ENCODE measurements around the gene VPS45.
"Not testable (repeated sequence)": the region's sequence is repeated elsewhere in the genome, so short reads cannot be mapped to it uniquely, and the experiment has no call there.

Gene VPS45, protein sequence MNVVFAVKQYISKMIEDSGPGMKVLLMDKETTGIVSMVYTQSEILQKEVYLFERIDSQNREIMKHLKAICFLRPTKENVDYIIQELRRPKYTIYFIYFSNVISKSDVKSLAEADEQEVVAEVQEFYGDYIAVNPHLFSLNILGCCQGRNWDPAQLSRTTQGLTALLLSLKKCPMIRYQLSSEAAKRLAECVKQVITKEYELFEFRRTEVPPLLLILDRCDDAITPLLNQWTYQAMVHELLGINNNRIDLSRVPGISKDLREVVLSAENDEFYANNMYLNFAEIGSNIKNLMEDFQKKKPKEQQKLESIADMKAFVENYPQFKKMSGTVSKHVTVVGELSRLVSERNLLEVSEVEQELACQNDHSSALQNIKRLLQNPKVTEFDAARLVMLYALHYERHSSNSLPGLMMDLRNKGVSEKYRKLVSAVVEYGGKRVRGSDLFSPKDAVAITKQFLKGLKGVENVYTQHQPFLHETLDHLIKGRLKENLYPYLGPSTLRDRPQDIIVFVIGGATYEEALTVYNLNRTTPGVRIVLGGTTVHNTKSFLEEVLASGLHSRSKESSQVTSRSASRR

DNA sequence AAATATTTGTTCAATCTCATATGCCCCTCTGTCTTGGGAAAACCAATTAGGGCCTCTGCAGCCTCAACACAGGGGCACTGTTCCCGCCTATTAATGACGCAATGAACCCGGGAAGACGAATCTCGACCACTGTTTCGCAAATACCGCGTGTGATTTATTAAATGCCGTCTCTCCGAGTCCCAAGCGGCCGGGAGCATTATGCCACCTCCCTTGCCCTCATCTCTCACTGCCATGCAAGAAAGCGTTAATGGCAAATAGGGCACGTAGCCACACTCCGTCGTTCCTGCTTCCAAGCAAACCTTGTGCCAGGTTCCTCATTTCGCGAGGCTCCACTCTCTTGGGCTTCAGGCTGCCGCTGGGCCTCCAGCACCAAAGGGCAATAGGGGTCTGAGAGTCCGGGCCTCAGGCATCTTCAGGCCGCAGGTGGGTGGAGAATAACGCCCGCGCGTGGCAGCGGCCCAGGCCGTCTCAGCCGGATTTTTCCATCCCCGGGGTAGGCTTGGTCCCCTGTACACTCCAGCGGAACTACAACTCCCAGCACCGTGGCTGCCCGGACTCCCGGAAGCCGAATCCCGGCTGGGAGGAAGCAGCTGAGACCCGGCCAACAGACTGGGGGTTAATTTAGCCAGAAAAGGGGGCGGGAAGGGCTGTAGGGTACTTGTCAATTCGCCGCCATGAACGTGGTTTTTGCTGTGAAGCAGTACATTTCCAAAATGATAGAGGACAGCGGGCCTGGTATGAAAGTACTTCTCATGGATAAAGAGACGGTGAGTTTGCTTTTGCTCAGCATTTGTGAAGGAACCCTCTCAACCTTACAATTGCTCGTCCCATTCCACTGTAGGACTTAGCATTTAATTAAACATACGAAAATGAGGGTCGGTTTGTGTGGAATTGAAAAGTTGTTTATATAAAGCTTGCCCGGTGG is at the start of gene VPS45:
Gene VPS45, plus strand, starts transcription at position 593 of the 925 bp plus-strand sequence. Its CDS starts 82 bp downstream, at position 675.
- H3K27ac ChIP-seq = peak within 1 kb of the TSS; percentile 83
- DNase-seq (ENCODE audit: low read depth, low spot score) = peak; percentile 29

DNA sequence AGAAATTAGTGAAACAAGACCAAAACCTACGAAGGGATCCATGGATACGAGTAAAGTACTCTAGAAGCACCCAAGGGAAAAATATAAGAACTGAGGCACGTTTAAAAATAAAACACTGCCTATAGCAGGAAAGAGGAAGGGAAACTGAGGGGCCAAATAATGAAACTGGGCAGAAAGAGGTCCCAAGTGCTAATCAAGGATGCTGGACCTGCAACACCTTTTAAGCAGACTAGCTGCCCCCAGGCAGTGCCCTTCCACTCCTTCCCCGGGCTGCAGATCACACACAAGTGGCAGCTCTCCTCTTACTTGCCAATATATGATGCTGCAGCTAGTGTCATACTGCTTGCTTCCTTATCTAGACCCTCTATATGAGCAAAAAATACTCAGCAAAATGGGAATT is 49.4 kb upstream of the VPS45 start:
- peak overlapping the region; percentile 41 for H3K27ac ChIP-seq
- DNase-seq (ENCODE audit: low read depth, low spot score) = no peak

DNA sequence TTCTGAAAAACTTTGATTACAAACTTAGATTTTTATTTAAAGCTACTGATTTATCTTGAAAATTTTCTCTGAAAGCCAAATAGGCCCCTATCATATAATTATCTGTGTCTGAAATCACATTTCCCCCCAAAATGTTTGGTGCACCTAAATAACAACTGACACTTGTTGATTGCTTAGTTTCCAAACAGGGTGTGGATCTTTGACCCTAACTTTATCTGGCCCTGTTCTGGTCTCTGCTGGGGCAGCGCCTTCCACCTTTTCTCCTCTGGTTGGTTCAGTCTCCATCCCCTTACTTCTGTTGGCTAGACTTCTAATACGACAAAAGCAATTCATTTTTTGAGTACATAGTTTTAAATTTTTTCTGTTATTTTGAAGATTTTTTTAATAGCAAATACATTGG is 46.9 kb upstream of the VPS45 start:
- H3K27ac ChIP-seq = no peak overlapping the region
- DNase-seq (ENCODE audit: low read depth, low spot score) = no peak

DNA sequence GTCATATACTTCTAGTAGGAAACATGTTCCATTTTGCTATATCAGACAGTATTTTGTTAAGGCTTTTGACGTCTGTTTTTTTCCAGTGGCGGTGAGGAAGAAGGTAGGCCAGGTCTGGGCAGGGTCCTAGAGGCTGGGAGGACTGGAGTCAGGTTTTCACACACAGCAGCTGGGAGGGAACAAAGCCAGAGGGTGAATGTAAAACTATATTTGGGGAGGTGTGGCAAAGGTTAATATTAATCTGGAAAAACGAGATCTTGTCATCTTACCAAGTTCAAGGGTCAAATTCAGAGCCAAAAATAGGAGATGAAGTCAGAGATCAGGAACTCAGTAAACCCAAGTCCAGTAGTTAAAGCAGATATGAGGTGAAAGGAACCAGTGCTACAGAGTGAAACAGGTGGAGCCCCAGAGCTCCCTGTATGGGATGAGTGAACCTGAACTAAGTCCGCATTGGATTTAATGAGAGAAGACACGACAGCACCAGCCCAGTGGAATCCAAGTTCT is 46.3 kb upstream of the VPS45 start:
- no peak overlapping the region for H3K27ac ChIP-seq
- DNase-seq (ENCODE audit: low read depth, low spot score) = no peak

DNA sequence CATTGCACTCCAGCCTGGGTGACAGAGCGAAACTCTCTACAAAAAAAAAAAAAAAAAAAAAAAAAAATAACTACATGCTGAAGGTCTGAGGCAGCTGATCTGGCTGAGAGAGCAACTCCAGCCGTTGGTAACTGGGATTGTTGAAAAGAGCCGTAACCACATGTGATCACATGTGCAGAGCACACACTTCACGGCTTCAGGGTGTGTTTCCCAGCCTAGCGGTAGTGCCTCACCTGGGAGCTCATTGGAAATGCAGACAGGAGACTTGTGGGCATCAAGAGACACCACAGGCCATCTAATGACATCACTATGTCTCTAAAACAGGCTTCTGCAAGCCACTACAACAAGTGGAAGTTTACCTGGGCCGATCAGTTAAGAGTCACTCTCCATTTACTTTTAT is 45.2 kb upstream of the VPS45 start:
- H3K27ac ChIP-seq = no peak overlapping the region
- DNase-seq (ENCODE audit: low read depth, low spot score) = no peak

DNA sequence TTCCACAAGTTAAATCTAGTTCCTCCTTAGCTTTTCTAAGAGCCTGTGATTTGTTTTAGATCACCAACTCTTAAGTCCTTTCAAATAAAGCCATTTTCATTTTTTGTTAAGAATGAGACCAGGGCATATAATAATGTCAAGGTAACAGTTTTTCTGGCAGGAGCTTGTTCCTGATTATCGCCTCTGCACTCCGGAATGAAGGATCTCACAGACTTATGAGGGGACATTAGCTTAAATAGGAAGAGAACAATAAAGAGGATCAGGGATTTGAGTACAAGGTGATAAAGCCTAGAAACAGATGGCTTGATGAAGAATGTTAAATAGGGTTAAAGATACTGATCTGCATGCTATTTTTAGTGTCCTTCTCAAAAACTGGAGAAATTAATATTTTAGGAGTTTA is 43.4 kb upstream of the VPS45 start:
- no peak overlapping the region for H3K27ac ChIP-seq
- DNase-seq (ENCODE audit: low read depth, low spot score) = no peak

DNA sequence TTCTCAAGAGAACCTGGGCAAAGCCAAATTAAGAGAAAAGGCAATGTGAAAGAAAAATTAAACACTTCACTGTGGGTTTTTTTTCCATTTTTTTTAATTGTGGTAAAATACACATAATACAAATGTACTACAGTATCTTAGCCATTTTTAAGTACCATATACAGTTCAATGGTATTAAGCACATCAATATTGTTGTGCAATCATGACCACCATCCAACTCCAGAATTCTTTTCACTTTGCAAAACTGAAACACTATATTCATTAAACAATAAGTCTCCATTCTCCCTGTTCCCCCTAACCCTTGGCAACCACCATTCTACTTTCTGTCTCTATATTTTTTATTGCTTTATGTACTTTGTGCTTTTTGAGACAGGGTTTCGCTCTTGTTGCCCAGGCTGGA is 39.3 kb upstream of the VPS45 start:
- no peak for DNase-seq (ENCODE audit: low read depth, low spot score)

DNA sequence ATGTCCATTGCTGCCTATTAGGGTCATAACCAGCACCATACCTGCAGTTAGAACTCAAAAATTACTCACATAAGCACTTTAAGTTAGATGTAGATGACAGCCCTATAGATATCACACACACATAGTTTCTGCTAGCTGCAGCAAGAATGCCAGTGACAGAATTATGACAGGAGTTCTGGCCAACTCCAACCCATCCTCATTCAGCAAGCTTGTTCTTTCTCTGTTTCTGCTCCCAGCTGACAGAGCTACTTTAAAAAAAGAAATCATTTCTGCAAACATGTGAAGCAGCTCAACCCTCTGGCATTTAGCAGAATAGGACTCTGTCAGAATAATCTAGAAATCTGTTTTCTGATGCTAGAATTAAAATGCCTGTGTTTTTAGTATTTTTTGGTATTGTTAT is 33.2 kb upstream of the VPS45 start:
- no peak for DNase-seq (ENCODE audit: low read depth, low spot score)
- H3K27ac ChIP-seq = no peak overlapping the region

More for the DNA sequence above, 39.3 kb upstream of the VPS45 start:
- no peak overlapping the region for H3K27ac ChIP-seq

DNA sequence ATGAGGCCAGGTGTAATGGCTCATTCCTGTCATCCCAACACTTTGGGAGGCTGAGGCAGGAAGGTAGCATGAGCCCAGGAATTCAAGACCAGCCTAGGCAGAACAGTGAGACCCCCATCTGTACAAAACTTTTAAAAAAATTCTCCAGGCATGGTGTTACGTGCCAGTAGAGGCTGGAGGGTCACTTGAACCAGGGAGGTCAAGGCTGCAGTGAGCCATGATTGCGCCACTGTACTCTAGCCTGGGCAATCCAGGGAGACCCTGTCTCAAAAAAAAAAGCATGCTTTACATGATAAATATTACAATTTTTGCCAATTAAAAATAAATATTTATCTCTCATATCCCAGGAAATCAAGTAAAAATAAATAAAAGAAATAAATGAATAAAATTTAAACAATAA is 17.6 kb upstream of the VPS45 start:
- no peak for DNase-seq (ENCODE audit: low read depth, low spot score)

DNA sequence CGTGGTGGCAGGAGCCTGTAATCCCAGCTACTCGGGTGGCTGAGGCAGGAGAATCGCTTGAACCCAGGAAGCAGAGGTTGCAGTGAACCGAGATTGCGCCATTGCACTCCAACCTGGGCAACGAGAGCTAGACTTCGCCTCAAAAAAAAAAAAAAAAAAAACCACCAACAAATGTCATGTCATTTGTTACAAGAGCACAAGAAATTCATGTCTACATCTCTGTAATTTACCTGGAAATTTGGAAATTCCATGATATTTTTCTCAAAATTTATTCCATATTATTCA is 16.5 kb upstream of the VPS45 start:
- no peak for DNase-seq (ENCODE audit: low read depth, low spot score)
- H3K27ac ChIP-seq = no peak overlapping the region

More for the DNA sequence above, 17.6 kb upstream of the VPS45 start:
- no peak overlapping the region for H3K27ac ChIP-seq

DNA sequence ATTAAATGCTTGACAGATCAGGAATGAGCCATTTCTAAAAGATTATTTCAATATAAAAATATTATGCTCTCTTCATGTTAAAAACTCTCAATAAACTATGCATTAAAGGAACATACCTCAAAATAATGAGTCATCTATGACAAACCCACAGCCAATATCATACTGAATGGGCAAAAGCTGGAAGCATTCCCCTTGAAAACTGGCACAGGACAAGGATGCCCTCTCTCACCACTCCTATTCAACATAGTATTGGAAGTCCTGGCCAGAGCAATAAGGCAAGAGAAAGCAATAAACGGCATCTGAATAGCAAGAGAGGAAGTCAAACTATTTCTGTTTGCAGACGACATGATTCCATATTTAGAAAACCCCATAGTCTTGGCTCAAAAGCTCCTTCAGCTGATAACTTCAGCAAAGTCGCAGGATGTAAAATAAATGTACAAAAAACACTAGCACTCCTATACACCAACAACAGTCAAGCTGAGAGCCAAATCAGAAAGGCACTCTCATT is 15.6 kb upstream of the VPS45 start:
- not testable (repeated sequence) for DNase-seq (ENCODE audit: low read depth, low spot score); H3K27ac ChIP-seq

DNA sequence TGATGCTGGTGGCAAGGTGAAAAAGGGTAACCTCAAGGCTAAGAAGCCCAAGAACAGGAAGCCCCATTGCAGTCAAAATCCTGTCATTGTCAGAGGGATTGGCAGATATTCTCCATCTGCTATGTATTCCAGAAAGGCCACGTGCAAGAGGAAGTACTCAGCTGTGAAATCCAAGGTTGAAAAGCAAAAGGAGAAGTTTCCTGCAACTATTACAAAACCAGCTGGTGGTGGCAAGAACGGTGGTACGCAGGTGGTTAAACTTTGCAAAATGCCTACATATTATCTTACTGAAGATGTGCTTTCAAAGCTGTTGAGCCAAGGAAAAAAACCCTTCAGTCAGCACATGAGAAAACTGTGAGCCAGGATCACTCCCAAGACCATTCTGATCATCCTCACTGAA is 13.7 kb upstream of the VPS45 start:
- H3K27ac ChIP-seq = no peak overlapping the region
- DNase-seq (ENCODE audit: low read depth, low spot score) = no peak

DNA sequence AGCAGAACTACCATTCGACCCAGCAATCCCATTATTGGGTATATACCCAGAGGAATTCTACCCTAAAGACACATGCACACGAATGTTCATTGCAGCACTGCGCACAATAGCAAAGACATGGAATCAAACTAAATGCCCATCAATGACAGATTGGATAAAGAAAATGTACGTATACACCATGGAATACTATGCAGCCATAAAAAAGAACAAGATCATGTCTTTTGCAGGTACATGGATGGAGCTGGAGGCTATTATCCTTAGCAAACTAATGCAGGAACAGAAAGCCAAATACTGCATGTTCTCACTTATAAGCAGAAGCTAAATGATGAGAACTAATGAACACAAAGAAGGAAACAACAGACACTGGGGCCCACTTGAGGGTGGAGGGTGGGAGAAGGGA is 12.1 kb upstream of the VPS45 start:
- DNase-seq (ENCODE audit: low read depth, low spot score) = not testable (repeated sequence)

DNA sequence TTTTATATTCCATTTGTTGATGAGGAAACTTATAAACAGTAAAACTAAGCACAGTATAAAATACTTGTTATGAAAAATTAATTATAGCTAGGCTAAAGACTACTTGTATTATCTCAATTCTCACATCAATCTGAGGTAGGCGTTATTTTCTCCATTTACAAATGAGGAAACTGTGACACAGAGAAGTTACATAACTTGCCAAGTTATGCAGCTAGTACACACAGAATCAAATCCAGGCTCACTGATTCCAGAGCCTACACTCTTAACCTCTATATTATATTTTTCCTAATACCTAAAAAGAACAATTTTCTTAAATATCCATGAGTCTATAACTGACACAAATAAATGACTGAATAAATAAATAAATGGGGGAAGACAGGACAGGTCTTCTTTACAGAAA is 11.2 kb upstream of the VPS45 start:
- DNase-seq (ENCODE audit: low read depth, low spot score) = no peak
- H3K27ac ChIP-seq = no peak overlapping the region

More for the DNA sequence above, 12.1 kb upstream of the VPS45 start:
- H3K27ac ChIP-seq = not testable (repeated sequence)

DNA sequence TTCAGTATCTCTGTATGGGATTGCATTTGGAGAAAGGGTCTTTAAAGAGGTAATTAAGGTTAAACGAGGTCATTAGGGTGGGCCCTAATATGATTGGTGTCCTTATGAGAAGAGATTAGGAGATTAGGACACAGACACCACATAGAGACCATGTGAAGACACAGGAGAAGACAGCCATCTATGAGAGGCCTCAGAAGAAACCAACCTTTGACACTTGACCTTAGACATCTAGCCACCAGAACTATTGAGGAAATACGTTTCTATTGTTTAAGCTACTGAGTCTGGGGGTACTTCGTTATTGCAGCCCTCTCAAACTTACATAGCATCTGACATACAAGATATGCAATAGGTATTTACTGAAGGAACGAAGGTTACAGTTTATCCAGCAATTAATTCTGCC is 7.3 kb upstream of the VPS45 start:
- no peak overlapping the region for H3K27ac ChIP-seq
- DNase-seq (ENCODE audit: low read depth, low spot score) = no peak

DNA sequence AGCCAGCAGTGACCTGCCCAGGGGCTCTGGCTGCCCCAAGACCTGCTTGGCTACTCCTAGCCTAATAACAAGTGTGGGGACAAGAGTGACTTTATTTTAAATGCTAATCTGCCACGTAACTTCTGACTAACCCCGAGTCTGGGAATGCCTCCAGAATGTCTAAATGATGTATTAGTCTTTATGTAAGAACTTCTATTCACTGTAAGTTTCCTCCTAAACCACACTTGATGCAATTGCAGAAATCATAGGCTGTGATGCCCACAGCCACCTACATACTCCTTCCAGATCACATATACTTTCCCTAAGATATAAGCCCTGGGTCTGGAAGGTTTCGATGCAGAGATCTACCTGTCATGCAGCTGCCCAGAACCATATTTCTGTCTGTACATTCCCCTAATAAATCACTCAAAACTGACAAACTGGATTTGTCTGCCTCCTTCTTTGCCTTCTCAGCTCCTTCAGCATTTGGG is 5.9 kb upstream of the VPS45 start:
- peak overlapping the region; percentile 56 for H3K27ac ChIP-seq
- peak; percentile 61 for DNase-seq (ENCODE audit: low read depth, low spot score)

DNA sequence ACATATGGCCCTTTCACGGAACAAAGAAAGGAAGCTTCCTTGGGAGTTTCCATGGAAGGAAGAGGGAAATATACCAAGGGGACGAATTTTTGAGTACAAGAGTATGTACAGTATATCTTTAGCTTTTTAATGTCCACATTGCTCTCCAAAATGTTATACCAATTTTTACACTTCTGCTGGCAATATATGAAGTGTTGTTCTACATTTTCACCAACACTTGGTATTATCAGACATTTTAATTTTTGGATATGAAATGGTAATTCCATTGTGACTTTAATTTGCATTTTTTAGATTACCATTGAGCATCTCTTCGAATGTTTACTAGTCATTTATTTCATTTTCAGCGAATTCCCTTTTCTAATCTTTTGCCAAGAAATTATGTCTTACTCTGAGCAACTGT is 5.5 kb upstream of the VPS45 start:
- no peak for DNase-seq (ENCODE audit: low read depth, low spot score)
- H3K27ac ChIP-seq = peak overlapping the region; percentile 56

DNA sequence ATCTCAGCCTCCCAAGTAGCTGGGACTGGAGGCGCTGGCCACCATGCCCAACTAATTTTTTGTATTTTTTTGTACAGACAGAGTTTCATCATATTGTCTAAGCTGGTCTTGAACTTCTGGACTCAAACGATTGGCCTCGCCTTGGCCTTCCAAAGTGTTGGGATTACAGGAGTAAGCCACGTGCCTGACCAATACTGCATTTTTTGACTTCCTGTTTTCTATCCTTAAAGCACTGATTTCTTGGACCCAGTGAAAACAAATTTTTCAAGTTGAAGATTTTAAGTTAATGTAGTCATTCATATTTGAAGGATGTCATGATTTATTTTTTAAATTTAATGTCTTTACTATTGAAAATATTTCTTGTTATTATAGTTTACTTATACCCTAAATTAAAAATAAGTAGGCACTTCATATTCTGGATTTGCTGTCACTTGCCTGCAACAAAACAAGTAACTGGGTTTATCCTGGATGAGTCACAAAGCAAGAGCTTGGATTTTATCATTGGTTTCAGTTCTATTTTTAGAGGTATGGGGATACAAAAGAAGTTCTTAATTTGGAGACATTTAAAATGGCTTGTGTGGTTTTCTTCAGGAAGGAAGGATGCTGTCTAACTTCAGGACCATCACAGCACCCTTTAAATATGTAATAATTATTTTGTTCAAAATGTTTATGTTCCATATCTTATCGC is 2.2 kb upstream of the VPS45 start:
- peak overlapping the region; percentile 83 for H3K27ac ChIP-seq
- DNase-seq (ENCODE audit: low read depth, low spot score) = peak; percentile 3

DNA sequence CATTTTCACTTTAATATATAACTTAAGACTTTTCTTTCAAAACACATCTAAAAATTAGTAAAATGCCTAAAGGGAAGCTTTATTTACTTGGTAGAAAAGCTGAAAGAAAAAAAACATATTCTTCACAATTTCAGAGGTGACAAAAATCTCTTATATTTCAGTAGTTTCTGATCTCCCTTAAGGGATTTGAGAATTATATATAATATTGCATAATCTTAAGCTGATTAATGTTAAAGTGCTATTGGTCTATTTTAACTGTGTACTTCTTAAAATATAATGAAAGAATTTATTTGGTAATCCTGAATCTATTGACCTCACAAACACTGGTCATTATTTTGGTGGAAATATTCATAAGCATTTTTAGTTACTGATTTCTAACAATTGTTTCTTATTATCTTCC is 1.2 kb upstream of the VPS45 start:
- no peak for DNase-seq (ENCODE audit: low read depth, low spot score)
- H3K27ac ChIP-seq = peak overlapping the region; percentile 83

DNA sequence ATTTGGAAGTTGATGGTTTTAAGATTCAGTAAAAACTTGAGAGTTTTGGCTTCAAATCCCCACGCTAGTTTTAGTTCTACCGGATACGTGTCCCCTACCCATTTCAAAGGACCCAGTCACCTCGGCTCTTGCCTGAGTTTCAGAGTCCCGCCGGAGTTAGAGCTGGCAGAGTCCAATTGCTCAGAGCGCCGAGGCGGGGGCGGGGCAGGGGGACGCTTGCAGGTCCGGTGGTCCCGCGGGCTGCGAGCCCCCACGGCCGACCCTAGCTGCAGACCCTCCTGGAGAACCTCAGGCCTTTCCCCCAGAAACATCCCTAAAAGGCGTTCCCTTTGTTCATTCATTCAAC is 765 bp upstream of the VPS45 start:
- no peak for DNase-seq (ENCODE audit: low read depth, low spot score)
- H3K27ac ChIP-seq = peak overlapping the region; percentile 83

Measured in epithelial cell of prostate (primary cell).